ENCODE measurements around the gene CERS6. TPM values are rescaled to one million over a fixed set of nuclear protein-coding genes. Genes with fewer than 3 reads are reported as not detected.

CERS6 gene
- total RNA-seq, 1 experiment from 2014 or later, result 17.3 TPM

GRCh38 chr2:168624028-168624427 lies 168.0 kb downstream of the CERS6 start (continued):
- TF ChIP-seq AR (CRISPR knock-in tag; IDR thresholded peaks at IDR 0.05) (no peak), TP53 (CRISPR knock-in tag; IDR thresholded peaks at IDR 0.05) (no peak), NR2C2 (CRISPR knock-in tag; IDR thresholded peaks at IDR 0.05) (no peak), FOXK1 (CRISPR knock-in tag; IDR thresholded peaks at IDR 0.05) (no peak), TEAD1 (CRISPR knock-in tag; IDR thresholded peaks at IDR 0.05) (no peak), E2F1 (CRISPR knock-in tag; IDR thresholded peaks at IDR 0.05) (no peak), ETV6 (CRISPR knock-in tag; IDR thresholded peaks at IDR 0.05) (no peak)

- H3K27ac Mint-ChIP-seq, result peak overlapping the region; percentile 67; the same call in 1 of the 2 replicates
- no peaks in the 10 kb centered on the region for H3K27me3 Mint-ChIP-seq (ENCODE audit: low read depth)
- ChIA-PET CTCF (no interaction called here), POLR2A (interaction anchor here (0.6 kb wide), 1 partner anchor 21 kb away, joined by 3 read pairs; no protein-coding TSS in a partner anchor)
- no peak for DNase-seq (ENCODE audit: low spot score)
- TF ChIP-seq ZNF532 (CRISPR knock-in tag; IDR thresholded peaks at IDR 0.05; ENCODE audit: borderline replicate concordance), result no peak
- TF ChIP-seq ZNF281 (CRISPR knock-in tag; IDR thresholded peaks at IDR 0.05), result no peak
- TF ChIP-seq USF2 (CRISPR knock-in tag; IDR thresholded peaks at IDR 0.05), result no peak
- no peak for TF ChIP-seq TEAD1 (CRISPR knock-in tag; IDR thresholded peaks at IDR 0.05)
- no peak for TF ChIP-seq ZNF138 (CRISPR knock-in tag; conservative IDR thresholded peaks at IDR 0.05)
- TF ChIP-seq ESRRA (CRISPR knock-in tag; IDR thresholded peaks at IDR 0.05; ENCODE audit: borderline replicate concordance), result no peak
- no peak for TF ChIP-seq ATF3 (CRISPR knock-in tag; conservative IDR thresholded peaks at IDR 0.05)
- H3K4me1 Mint-ChIP-seq, result peaks cover 49% of the 10 kb centered on the region
- ATAC-seq, result peak; percentile 68
- no peaks in the 10 kb centered on the region for H3K36me3 Mint-ChIP-seq
- no peak overlapping the region for H3K4me3 Mint-ChIP-seq
- no peaks in the 10 kb centered on the region for H3K9me3 Mint-ChIP-seq
Measured at GRCh38 chr2:168626096-168626495, 170.0 kb downstream of the CERS6 start.

All from WTC11 (cell line).